ENCODE results near the gene E2F3.

DNA sequence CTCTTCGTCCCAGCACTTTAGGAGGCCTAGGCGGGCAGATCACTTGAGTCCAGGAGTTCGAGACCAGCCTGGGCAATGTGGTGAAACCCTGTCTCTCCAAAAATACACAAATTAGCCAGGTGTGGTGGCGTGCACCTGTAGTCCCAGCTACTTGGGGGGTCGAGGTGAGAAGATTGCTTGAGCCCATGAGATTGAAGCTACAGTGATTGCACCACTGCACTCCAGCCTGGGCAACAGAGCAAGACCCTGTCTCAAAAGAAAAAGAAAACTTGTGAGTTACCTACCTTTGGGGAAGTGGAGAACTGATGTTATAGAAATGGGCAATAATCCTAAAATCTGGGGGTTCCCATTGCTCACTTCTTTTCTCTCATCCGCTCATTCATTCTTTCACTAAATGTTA, 58.0 kb downstream of the E2F3 start:
- TF ChIP-seq NR2C2 (IDR thresholded peaks at IDR 0.05; ENCODE audit: borderline replicate concordance, control insufficient read depth, insufficient read length, low read depth) (no peak), SRF (IDR thresholded peaks at IDR 0.05; ENCODE audit: low read depth in 2 of 2, low read length in 2 of 2) (no peak), EZH2 (IDR thresholded peaks at IDR 0.05; ENCODE audit: borderline replicate concordance, control insufficient read depth, low read depth, low read length) (no peak), CTCF (IDR thresholded peaks at IDR 0.05 in 2 of 3, conservative IDR thresholded peaks at IDR 0.05 in 1 of 3; ENCODE audit: control insufficient read depth in 2 of 3, extremely low read depth in 1 of 3, insufficient read depth in 1 of 3, low read depth in 3 of 3, low read length in 3 of 3) (no peak), RBBP5 (conservative IDR thresholded peaks at IDR 0.05) (no peak), MLLT1 (IDR thresholded peaks at IDR 0.05) (no peak), MAX (IDR thresholded peaks at IDR 0.05; ENCODE audit: low read depth, low read length) (no peak), POLR2AphosphoS5 (IDR thresholded peaks at IDR 0.05; ENCODE audit: low read length) (no peak)
